Lower lobe of right lung (tissue), 2 donors: ENCODE measurements around the gene ESR1. TPM values are rescaled to one million over a fixed set of nuclear protein-coding genes. Genes with fewer than 3 reads are reported as not detected.
"Not testable (repeated sequence)": the region's sequence is repeated elsewhere in the genome, so short reads cannot be mapped to it uniquely, and the experiment has no call there.

ENCODE experiments used
- ATAC-seq, 2 donors: fragments of 200-7000 bp; cut with Tn5 transposase; one replicate each; pipeline ENCODE4 v1.9.1; 2020 to 2022; ENCODE audit warnings: mild to moderate bottlenecking in 2 of 2, moderate library complexity in 2 of 2
- DNase-seq: peaks from one replicate; pipeline ENCODE4 v3.0.0-alpha.2; 2020
- H3K27ac ChIP-seq: fragments of 200-600 bp; one replicate; pipeline ENCODE4 v1.8.0; 2022
- H3K27me3 ChIP-seq: fragments of 200-600 bp; one replicate; pipeline ENCODE4 v1.8.0; 2022; ENCODE audit warnings: low read depth
- H3K36me3 ChIP-seq: fragments of 200-600 bp; one replicate; pipeline ENCODE4 v1.8.0; 2022; ENCODE audit warnings: mild to moderate bottlenecking
- H3K4me1 ChIP-seq: fragments of 200-600 bp; one replicate; pipeline ENCODE4 v1.8.0; 2022
- H3K4me3 ChIP-seq: fragments of 200-600 bp; one replicate; pipeline ENCODE4 v1.8.0; 2022; ENCODE audit warnings: mild to moderate bottlenecking
- H3K9me3 ChIP-seq: fragments of 200-600 bp; one replicate; pipeline ENCODE4 v1.8.0; 2022
- CTCF ChIP-seq: fragments of 200-600 bp; IDR thresholded peaks from one replicate; pipeline ENCODE4 v1.8.0; 2022; ENCODE audit warnings: antibody characterized with exemption, mild to moderate bottlenecking
- intact Hi-C: fragments of 100-400 bp; cut with DNase I; formaldehyde crosslinking; loops from one replicate; pipeline ENCODE4 v1.11.0; 2022
- total RNA-seq: library from RNA; stranded (reverse); fragmentation: NEBNext Ultra II Directional; extraction: Animal tissue kit (Norgen Biotek cat#: 25700); gene quantifications from one replicate; pipeline ENCODE4 v1.2.1, GENCODE V29; 2021
- donor health status: DM: no; HTN: yes; CAD: no; lungs with severe emphysema.

The ESR1 gene
- total RNA-seq, 1 donor from 2014 or later, result 3.7 TPM

DNA sequence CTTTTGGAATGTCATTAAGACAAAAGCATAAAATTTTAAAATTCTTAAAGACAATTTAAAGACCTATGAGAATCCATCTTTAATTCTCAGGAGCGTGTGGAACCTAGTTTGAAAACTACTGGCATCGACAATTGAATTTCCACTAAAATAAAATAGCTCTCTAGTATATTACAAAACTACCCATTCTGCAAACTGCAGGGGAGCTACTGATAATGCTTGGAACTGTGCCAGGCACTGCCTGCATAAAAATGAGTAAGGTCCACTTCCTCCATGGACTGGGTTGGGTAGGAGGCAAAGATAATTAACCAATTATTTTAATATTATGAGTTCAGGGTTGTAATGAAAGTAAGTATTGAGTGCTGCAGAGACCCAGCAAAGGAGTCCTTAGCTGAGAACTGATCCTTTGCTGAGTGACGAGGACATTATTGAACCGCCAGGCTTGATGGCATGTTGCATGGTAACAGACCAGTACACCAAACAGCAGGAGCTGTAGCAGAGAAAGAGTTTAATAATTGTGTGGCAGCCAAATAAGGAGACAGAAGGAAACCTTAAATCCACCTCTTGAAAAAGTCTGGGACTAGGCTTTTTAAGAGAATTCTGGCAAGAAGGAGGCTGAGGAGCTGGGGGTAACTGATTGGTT lies 261.3 kb downstream of the ESR1 start:
- no peaks in the 10 kb centered on the region for H3K9me3 ChIP-seq
- H3K4me3 ChIP-seq, result no peak overlapping the region
- intact Hi-C loops, result no loop called here
- H3K4me1 ChIP-seq, result no peaks in the 10 kb centered on the region
- H3K27me3 ChIP-seq, result no peaks in the 10 kb centered on the region
- no peak for ATAC-seq
- no peak for DNase-seq
- no peaks in the 10 kb centered on the region for H3K36me3 ChIP-seq
- TF ChIP-seq CTCF, result no peak
- no peak overlapping the region for H3K27ac ChIP-seq

- TF ChIP-seq CTCF, result no peak
- ATAC-seq (no peak), DNase-seq (no peak)
- no peaks in the 10 kb centered on the region for H3K36me3 ChIP-seq
- intact Hi-C loops, result no loop called here
- no peaks in the 10 kb centered on the region for H3K4me1 ChIP-seq
- no peaks in the 10 kb centered on the region for H3K9me3 ChIP-seq
- H3K27ac ChIP-seq, result no peak overlapping the region
- no peaks in the 10 kb centered on the region for H3K27me3 ChIP-seq
- H3K4me3 ChIP-seq, result no peak overlapping the region
Measured at GRCh38 chr6:152070556-152070955, 263.1 kb downstream of the ESR1 start.

DNA sequence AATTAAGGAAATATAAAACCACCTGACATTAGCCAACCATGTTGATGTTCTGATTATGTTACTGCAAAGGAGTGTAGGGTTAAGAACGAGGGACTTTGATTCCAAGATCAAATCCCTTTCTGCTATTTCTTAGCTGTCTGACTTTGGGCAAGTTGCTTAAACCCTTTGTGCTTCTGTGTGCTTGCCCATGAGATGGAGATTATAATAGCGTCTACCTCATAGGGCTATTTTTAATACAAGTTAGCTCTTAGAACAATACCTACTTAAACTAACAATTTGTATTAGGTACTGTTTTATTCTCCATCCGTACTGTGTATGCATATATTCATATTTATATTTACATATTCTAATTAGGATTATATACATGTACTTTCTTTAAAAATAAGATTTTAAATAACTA lies 263.8 kb downstream of the ESR1 start:
- intact Hi-C loops, result no loop called here
- Histone ChIP-seq H3K36me3 (no peaks in the 10 kb centered on the region), H3K4me1 (no peaks in the 10 kb centered on the region), H3K27me3 (no peaks in the 10 kb centered on the region), H3K4me3 (no peak overlapping the region), H3K27ac (no peak overlapping the region), H3K9me3 (peaks cover 5% of the 10 kb centered on the region)
- ATAC-seq (no peak), DNase-seq (no peak)
- TF ChIP-seq CTCF, result no peak

- Histone ChIP-seq H3K4me3 (no peak overlapping the region), H3K9me3 (peaks cover 11% of the 10 kb centered on the region), H3K27ac (no peak overlapping the region), H3K36me3 (no peaks in the 10 kb centered on the region), H3K4me1 (no peaks in the 10 kb centered on the region), H3K27me3 (no peaks in the 10 kb centered on the region)
- intact Hi-C loops, result no loop called here
- TF ChIP-seq CTCF, result no peak
- DNase-seq, result no peak
- no peak for ATAC-seq
Measured at GRCh38 chr6:152071843-152072242, 264.4 kb downstream of the ESR1 start.

DNA sequence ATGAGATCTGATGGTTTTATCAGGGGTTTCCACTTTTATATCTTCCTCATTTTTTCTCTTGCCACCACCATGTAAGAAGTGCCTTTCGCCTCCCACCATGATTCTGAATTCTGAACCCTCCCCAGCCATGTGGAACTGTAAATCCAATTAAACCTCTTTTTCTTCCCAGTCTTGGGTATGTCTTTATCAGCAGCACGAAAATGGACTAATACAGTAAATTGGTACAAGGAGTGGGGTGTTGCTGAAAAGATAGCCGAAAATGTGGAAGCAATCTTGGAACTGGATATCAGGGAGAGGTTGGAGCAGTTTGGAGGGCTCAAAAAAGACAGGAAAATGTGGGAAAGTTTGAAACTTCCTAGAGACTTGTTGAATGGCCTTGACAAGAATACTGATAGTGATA lies 268.8 kb downstream of the ESR1 start:
- H3K27ac ChIP-seq, H3K4me1 ChIP-seq, intact Hi-C loops, DNase-seq, H3K4me3 ChIP-seq, ATAC-seq, H3K27me3 ChIP-seq, H3K36me3 ChIP-seq: not testable (repeated sequence)
- H3K9me3 ChIP-seq, result peaks cover 14% of the 10 kb centered on the region

GRCh38 chr6:152078001-152078400 lies 270.5 kb downstream of the ESR1 start:
- Histone ChIP-seq H3K27ac (no peak overlapping the region), H3K4me3 (no peak overlapping the region), H3K9me3 (peaks cover 14% of the 10 kb centered on the region), H3K36me3 (no peaks in the 10 kb centered on the region), H3K27me3 (no peaks in the 10 kb centered on the region), H3K4me1 (no peaks in the 10 kb centered on the region)
- DNase-seq, result no peak
- TF ChIP-seq CTCF, result no peak
- ATAC-seq, result no peak
- intact Hi-C loops, result no loop called here
